ENCODE results near the gene GDAP1L1. TPM values are rescaled to one million over a fixed set of nuclear protein-coding genes. Genes with fewer than 3 reads are reported as not detected.

GDAP1L1 gene
- 0.17 TPM in 1 of 2 replicates, not detected in the other for total RNA-seq

GRCh38 chr20:44247131-44247571, at the start of gene GDAP1L1:
Gene GDAP1L1, plus strand, starts transcription at chr20:44247308. Its CDS starts 27 bp downstream, at chr20:44247335.

GRCh38 chr20:44210406-44211176, 36.5 kb upstream of the GDAP1L1 start, which contains the start of gene OSER1:
Gene OSER1, minus strand, starts transcription at chr20:44210771. Its CDS starts 3,814 bp downstream, at chr20:44206957.

GRCh38 chr20:44310664-44311639, 63.8 kb downstream of the GDAP1L1 start, which contains the start of gene FITM2:
Gene FITM2, minus strand, starts transcription at chr20:44311202. Its CDS starts 54 bp downstream, at chr20:44311148.

Other genes starting within 250 kb of the GDAP1L1 start
- under 0.01 TPM in 1 of 2 replicates, not detected in the other for gene JPH2, start 60.1 kb upstream of the GDAP1L1 start, total RNA-seq
- gene OSER1, start 36.5 kb upstream of the GDAP1L1 start, total RNA-seq = 45.1 and 66.8 TPM in 2 replicates
- gene FITM2, start 63.9 kb downstream of the GDAP1L1 start, total RNA-seq = 4.4 and 6.7 TPM in 2 replicates
- gene R3HDML, start 89.7 kb downstream of the GDAP1L1 start, total RNA-seq = not detected in 2 replicates
- gene HNF4A, start 108.4 kb downstream of the GDAP1L1 start, total RNA-seq = not detected in 2 replicates
- gene TTPAL, start 228.6 kb downstream of the GDAP1L1 start, total RNA-seq = 5.5 and 7.7 TPM in 2 replicates

Data from bronchial smooth muscle cell (primary cell).